Measurements from ENCODE around the gene TSPAN11.

TSPAN11 gene

DNA sequence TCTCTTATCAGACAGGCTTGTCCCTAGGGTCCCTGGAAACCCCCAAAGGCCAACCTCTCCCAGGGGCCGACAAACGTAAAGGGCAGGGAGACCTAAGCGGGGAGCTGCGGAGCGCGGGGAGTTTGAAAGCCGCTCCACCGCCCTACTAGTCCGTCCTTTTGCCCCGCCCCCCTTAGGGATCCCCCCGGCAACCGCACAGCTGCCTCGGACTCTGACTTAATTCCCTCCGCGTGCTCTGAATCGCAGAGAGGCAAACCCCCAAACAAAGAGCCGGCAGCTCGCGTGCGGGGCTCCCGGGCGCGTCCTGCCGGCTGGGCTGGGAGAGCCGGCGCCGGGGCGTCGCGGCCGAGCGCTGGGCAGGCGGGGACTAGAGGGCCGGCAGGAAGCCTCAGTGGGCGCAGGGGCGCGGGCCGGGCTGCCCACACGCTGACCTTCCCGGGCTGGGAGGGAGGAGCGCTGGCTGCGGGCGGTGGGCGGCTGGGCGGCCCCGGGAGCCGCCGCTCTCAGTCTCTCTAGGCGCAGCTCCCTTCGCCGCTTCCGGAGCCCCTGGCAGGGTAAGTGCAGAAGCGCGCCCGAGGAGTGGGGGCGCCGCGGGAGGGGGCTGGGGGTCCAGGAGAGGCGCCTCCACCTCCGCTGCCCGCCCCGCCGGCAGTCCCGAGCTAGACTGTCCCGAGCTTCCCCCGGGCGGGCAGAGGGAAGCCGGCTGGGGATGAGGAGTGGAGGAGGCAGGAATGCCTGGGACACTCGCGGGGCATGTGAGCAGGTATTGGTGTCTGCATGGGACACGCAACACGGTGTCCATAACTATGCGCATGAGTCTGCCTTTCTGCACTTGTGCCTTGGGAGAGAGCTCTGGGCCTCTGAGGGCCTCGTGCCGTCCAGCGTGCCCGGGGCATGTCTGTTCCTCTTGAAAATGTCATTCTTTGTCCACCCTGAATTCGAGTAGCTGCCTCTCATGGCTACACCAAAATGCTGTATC is at the start of gene TSPAN11:
Gene TSPAN11, plus strand, starts transcription at position 506 of the 979 bp plus-strand sequence. CDS start 27,244 bp downstream, outside the sequence.
- H3K27ac ChIP-seq (ENCODE audit: poor library complexity, severe bottlenecking), result no peak within 1 kb of the TSS
- no peak within 1 kb of the TSS for H3K4me3 ChIP-seq (ENCODE audit: severe bottlenecking)
- H3K27me3 ChIP-seq (ENCODE audit: insufficient read depth, poor library complexity, severe bottlenecking), result peaks cover 14% of the 10 kb centered on the region
- TF ChIP-seq CTCF (IDR thresholded peaks at IDR 0.05; ENCODE audit: poor library complexity, severe bottlenecking), result no peak
- H3K4me1 ChIP-seq (ENCODE audit: insufficient read depth, poor library complexity, severe bottlenecking), result no peaks in the 10 kb centered on the region
- H3K9me3 ChIP-seq (ENCODE audit: severe bottlenecking), result no peaks in the 10 kb centered on the region
- DNase-seq (ENCODE audit: low spot score) (no peak), ATAC-seq (ENCODE audit: low read depth) (no peak; the same call in 1 of the 3 replicates)
- H3K36me3 ChIP-seq (ENCODE audit: low read depth), result no peaks in the 10 kb centered on the region

GRCh38 chr12:30877105-30877875 is 49.3 kb upstream of the TSPAN11 start:
- Histone ChIP-seq H3K27me3 (ENCODE audit: insufficient read depth, poor library complexity, severe bottlenecking) (no peaks in the 10 kb centered on the region), H3K4me1 (ENCODE audit: insufficient read depth, poor library complexity, severe bottlenecking) (no peaks in the 10 kb centered on the region), H3K27ac (ENCODE audit: poor library complexity, severe bottlenecking) (no peak overlapping the region), H3K9me3 (ENCODE audit: severe bottlenecking) (no peaks in the 10 kb centered on the region), H3K36me3 (ENCODE audit: low read depth) (no peaks in the 10 kb centered on the region), H3K4me3 (ENCODE audit: severe bottlenecking) (no peak overlapping the region)
- ATAC-seq (ENCODE audit: low read depth), result no peak
- no peak for DNase-seq (ENCODE audit: low spot score)
- no peak for TF ChIP-seq CTCF (IDR thresholded peaks at IDR 0.05; ENCODE audit: poor library complexity, severe bottlenecking)

GRCh38 chr12:30878024-30878423 is 48.5 kb upstream of the TSPAN11 start:
- no peak overlapping the region for H3K4me3 ChIP-seq (ENCODE audit: severe bottlenecking)
- no peak overlapping the region for H3K27ac ChIP-seq (ENCODE audit: poor library complexity, severe bottlenecking)
- ATAC-seq (ENCODE audit: low read depth), result no peak
- no peaks in the 10 kb centered on the region for H3K9me3 ChIP-seq (ENCODE audit: severe bottlenecking)
- H3K4me1 ChIP-seq (ENCODE audit: insufficient read depth, poor library complexity, severe bottlenecking), result no peaks in the 10 kb centered on the region
- H3K27me3 ChIP-seq (ENCODE audit: insufficient read depth, poor library complexity, severe bottlenecking), result no peaks in the 10 kb centered on the region
- no peaks in the 10 kb centered on the region for H3K36me3 ChIP-seq (ENCODE audit: low read depth)
- DNase-seq (ENCODE audit: low spot score), result no peak
- no peak for TF ChIP-seq CTCF (IDR thresholded peaks at IDR 0.05; ENCODE audit: poor library complexity, severe bottlenecking)

GRCh38 chr12:30880061-30880460 is 46.5 kb upstream of the TSPAN11 start:
- no peak for DNase-seq (ENCODE audit: low spot score)
- H3K9me3 ChIP-seq (ENCODE audit: severe bottlenecking), result no peaks in the 10 kb centered on the region
- TF ChIP-seq CTCF (IDR thresholded peaks at IDR 0.05; ENCODE audit: poor library complexity, severe bottlenecking), result no peak

More at GRCh38 chr12:30880061-30880460, 46.5 kb upstream of the TSPAN11 start:
- Histone ChIP-seq H3K4me3 (ENCODE audit: severe bottlenecking) (no peak overlapping the region), H3K36me3 (ENCODE audit: low read depth) (no peaks in the 10 kb centered on the region), H3K27ac (ENCODE audit: poor library complexity, severe bottlenecking) (no peak overlapping the region), H3K4me1 (ENCODE audit: insufficient read depth, poor library complexity, severe bottlenecking) (no peaks in the 10 kb centered on the region), H3K27me3 (ENCODE audit: insufficient read depth, poor library complexity, severe bottlenecking) (no peaks in the 10 kb centered on the region)
- ATAC-seq (ENCODE audit: low read depth), result no peak

Measured in RWPE2 (cell line).